SH-SY5Y (cell line): ENCODE results near the gene MGAT1.

Experiments used
- GATA2 ChIP-seq: IDR thresholded peaks from 2 replicates; pipeline ENCODE4 v1.6.1; 2011; ENCODE audit warnings: mild to moderate bottlenecking, low read depth, low read length
- GATA3 ChIP-seq: IDR thresholded peaks from 2 replicates; pipeline ENCODE4 v1.6.1; 2011; ENCODE audit warnings: low read depth, mild to moderate bottlenecking, low read length, moderate library complexity

DNA sequence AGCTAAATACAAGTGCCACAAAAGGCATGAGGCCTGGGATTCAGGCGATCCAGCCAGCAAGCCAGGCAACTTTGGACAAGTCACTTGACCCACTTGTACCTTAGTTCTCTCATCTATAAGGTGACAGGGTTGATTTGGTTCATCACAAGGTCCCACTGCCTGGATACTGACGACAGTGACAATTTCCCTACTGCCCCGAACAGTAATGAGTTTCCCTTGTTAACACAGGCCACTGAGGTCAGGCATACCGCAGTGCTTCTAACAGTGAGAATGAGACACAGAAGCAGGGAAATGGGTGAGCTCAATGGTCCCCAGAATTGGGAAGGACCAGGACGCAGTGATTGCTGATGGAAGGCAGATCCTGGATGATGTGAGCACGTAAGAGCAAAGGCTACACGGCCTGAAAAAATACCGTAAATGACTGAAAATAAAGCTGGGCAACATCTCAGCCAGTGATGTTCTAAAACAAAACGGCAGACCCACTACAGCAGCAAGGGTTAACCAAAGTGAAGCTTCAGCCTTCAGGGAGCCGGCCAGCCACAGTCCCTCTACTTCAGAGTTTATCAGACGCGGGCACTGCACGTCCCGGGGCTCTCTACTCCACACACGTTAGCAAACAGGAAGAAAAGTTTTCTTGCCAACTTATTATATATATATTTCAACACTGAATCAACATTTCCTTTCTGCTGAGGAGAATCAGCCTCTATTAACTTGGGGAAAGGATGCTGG, 846 bp downstream of the MGAT1 start:
- no peak for TF ChIP-seq GATA2
- no peak for TF ChIP-seq GATA3
